ENCODE measurements around the gene PDE3B. TPM values are rescaled to one million over a fixed set of nuclear protein-coding genes. Genes with fewer than 3 reads are reported as not detected.

PDE3B gene
- total and polyA plus RNA-seq, 9 of the 15 experiments (the other 6 are each of a cell fraction or from before 2014, with no cell fraction given), result 2.3 to 22.5 (median 12.2) TPM

- in situ Hi-C loops (cut with MboI) (no loop called here), intact Hi-C loops (cut with micrococcal nuclease) (no loop called here)
- TF ChIP-seq ELF4 (CRISPR knock-in tag; IDR thresholded peaks at IDR 0.05) (no peak), ZNF316 (IDR thresholded peaks at IDR 0.05) (peak; percentile 78), C11orf30 (IDR thresholded peaks at IDR 0.05; ENCODE audit: low read depth) (peak; percentile 53; the same call in 1 of the 2 replicates), CREB3L1 (IDR thresholded peaks at IDR 0.05; ENCODE audit: borderline replicate concordance, low read depth) (no peak), STAG1 (CRISPR knock-in tag; IDR thresholded peaks at IDR 0.05; ENCODE audit: borderline replicate concordance) (no peak), KLF13 (tag; IDR thresholded peaks at IDR 0.05; ENCODE audit: borderline replicate concordance, low read depth) (no peak)
- ATAC-seq (no peak), FAIRE-seq (no peak), DNase-seq (ENCODE audit: extremely low read depth in 1 of 4, low spot score in 3 of 4) (no peak)
- no peak overlapping the region for H3K4me2 ChIP-seq (ENCODE audit: insufficient read depth, low read length)
- no peaks in the 10 kb centered on the region for H3K9me3 ChIP-seq (replicated peaks; ENCODE audit: control insufficient read depth, insufficient read depth, low read depth, low read length)
- ChIA-PET CTCF (ENCODE audit: low intra/inter-chr PET ratio) (no interaction called here), POLR2A (no interaction called here)
- no peaks in the 10 kb centered on the region for H3K9me1 ChIP-seq (ENCODE audit: control insufficient read depth, insufficient read depth, low read length)
- H3K9ac ChIP-seq (ENCODE audit: insufficient read depth in 1 of 2, low read depth in 2 of 2, low read length in 2 of 2), result no peak overlapping the region
- H4K20me1 ChIP-seq (replicated peaks; ENCODE audit: control insufficient read depth, insufficient read depth, low read length), result no peaks in the 10 kb centered on the region
- no TSS peak for BruUV-seq (replicated peaks)
- peaks cover 6% of the 10 kb centered on the region; the same call in 1 of the 3 replicates for H3K36me3 ChIP-seq (ENCODE audit: control insufficient read depth, insufficient read depth, low read length)
- no peaks in the 10 kb centered on the region for H3K79me2 ChIP-seq (ENCODE audit: control insufficient read depth, insufficient read depth, low read length)
- no peak overlapping the region for H3K4me3 ChIP-seq
- no peaks in the 10 kb centered on the region for H3K4me1 ChIP-seq (replicated peaks in 1 of 2; ENCODE audit: control insufficient read depth in 2 of 2, insufficient read depth in 2 of 2, low read length in 2 of 2)
- no peak overlapping the region for H3K27ac ChIP-seq (ENCODE audit: extremely low read depth, low read depth, low read length)
- H2AFZ ChIP-seq (ENCODE audit: low read depth, low read length), result no peak overlapping the region
- H3K27me3 ChIP-seq (ENCODE audit: control insufficient read depth in 2 of 2, insufficient read depth in 2 of 2, low read length in 2 of 2), result no peaks in the 10 kb centered on the region
Measured at GRCh38 chr11:14835496-14836492, 192.2 kb downstream of the PDE3B start.

Data from K562 (cell line).